Heart right ventricle (tissue), 16 donors: Measurements from ENCODE around the gene CFAP61. TPM values are rescaled to one million over a fixed set of nuclear protein-coding genes. Genes with fewer than 3 reads are reported as not detected.

ENCODE experiments used
- ATAC-seq, 8 donors: fragments of 200-7000 bp; cut with Tn5 transposase; one replicate each; pipeline ENCODE4 v1.9.1; 2020; ENCODE audit warnings: mild to moderate bottlenecking in 8 of 8, moderate library complexity in 8 of 8, moderate number of reproducible peaks in 1 of 8
- DNase-seq, 2 donors: peaks; one replicate each; pipeline ENCODE4 v3.0.0-alpha.2; 2020
- H3K27ac ChIP-seq, 10 donors: fragments of 200-600 bp; sonication (generic) in 2 of 10; one replicate each; pipeline versions ENCODE4 v1.5.0 to v1.8.0; 2020 to 2022; ENCODE audit warnings: mild to moderate bottlenecking in 3 of 10
- H3K27me3 ChIP-seq, 7 donors: fragments of 200-600 bp; one replicate each; pipeline ENCODE4 v1.8.0; 2021 to 2022; ENCODE audit warnings: mild to moderate bottlenecking in 2 of 7
- H3K36me3 ChIP-seq, 9 donors: fragments of 200-600 bp; sonication (generic) in 1 of 9; one replicate each; pipeline versions ENCODE4 v1.5.0 to v1.8.0; 2020 to 2022; ENCODE audit warnings: mild to moderate bottlenecking in 2 of 9
- H3K4me1 ChIP-seq, 9 donors: fragments of 200-600 bp; sonication (generic) in 1 of 9; one replicate each; pipeline versions ENCODE4 v1.5.0 to v1.8.0; 2020 to 2022; ENCODE audit warnings: mild to moderate bottlenecking in 4 of 9
- H3K4me3 ChIP-seq, 10 donors: fragments of 200-600 bp; sonication (generic) in 2 of 10; one replicate each; pipeline versions ENCODE4 v1.5.0 to v1.8.0; 2020 to 2022; ENCODE audit warnings: mild to moderate bottlenecking in 7 of 10, moderate library complexity in 2 of 10
- H3K9me3 ChIP-seq, 11 donors: fragments of 200-600 bp in 10 of 11; sonication (generic) in 2 of 11; one replicate each; pipeline versions ENCODE4 v1.5.0 to v1.8.0; 2013 to 2022; ENCODE audit warnings: mild to moderate bottlenecking in 2 of 11, control low read depth in 1 of 11, moderate library complexity in 1 of 11
- CTCF ChIP-seq, 9 donors: fragments of 200-600 bp; sonication (generic) in 2 of 9; IDR thresholded peaks; one replicate each; pipeline versions ENCODE4 v1.5.0 to v1.8.0; 2021 to 2022; ENCODE audit warnings: antibody characterized with exemption in 9 of 9, mild to moderate bottlenecking in 5 of 9, moderate library complexity in 1 of 9
- WGBS, 2 donors: extraction: QIAGEN DNeasy Blood & Tissue Kit; methylation state at CpG; one replicate each; pipeline ENCODE4 v1.1.7; 2013; ENCODE audit warnings: inconsistent platforms in 1 of 2; 5-methylcytosine and 5-hydroxymethylcytosine counted together
- intact Hi-C, 10 donors: fragments of 100-400 bp; cut with DNase I; formaldehyde crosslinking; loops; one replicate each; pipeline versions ENCODE4 v1.11.1 to v1.14.2; 2022
- polyA plus RNA-seq, 2 donors: library from polyadenylated mRNA; stranded (reverse); fragments of 200-250 nt; gene quantifications; one replicate each; pipeline ENCODE4 v1.2.3, GENCODE V29; 2013
- total RNA-seq, 10 donors: library from RNA; stranded (reverse); fragmentation: NEBNext Ultra II Directional in 3 of 10; extraction: Animal tissue kit (Norgen Biotek cat#: 25700) in 3 of 10; gene quantifications; one replicate each; pipeline versions ENCODE4 v1.2.1 to v1.2.4, GENCODE V29; 2021 to 2023
- donor health status: Arrhythmogenic right ventricular cardiomyopathy.
- donor health status: ischemic (EF 13 %, LVEDD 7.1; RV severe dilation, severe dysfunction).
- donor health status: healthy with polysubstance abuse.
- donor health status: DM: no; HTN: yes; CAD: no.
- donor health status: DM: no; HTN: no; CAD: no.
- donor health status: ischemic (EF 25% LVEDD 6.9; RV normal size, moderate dysfunction).
- donor health status: ischemic (EF 25% LVEDD 5.7; RV mildly dilated, moderate dysfunction).
- donor health status: healthy.
- donor health status: DM: yes; HTN: yes; CAD: no.
- donor health status: Ischemic cardiomyopathy.
- donor health status: ischemic (EF 35%, LVEDD 5.7; RV mildly dilated, moderate dysfunction).
- donor health status: nonischemic (EF 11% LVEDD 7.7; RV severe dilation, severe dysfunction).
- donor health status: DM: yes; HTN: yes; CAD: no.
- donor health status: PGD.
- donor health status: ischemic (EF 29% LVEDD 5.4; RV normal size, mild dysfunction).
- donor health status: nonischemic (EF 23%, LVEDD 6.1; RV moderate dilation, normal function).

CFAP61 gene
- total and polyA plus RNA-seq, 12 donors = 8.2 to 140 (median 60.6) TPM

DNA sequence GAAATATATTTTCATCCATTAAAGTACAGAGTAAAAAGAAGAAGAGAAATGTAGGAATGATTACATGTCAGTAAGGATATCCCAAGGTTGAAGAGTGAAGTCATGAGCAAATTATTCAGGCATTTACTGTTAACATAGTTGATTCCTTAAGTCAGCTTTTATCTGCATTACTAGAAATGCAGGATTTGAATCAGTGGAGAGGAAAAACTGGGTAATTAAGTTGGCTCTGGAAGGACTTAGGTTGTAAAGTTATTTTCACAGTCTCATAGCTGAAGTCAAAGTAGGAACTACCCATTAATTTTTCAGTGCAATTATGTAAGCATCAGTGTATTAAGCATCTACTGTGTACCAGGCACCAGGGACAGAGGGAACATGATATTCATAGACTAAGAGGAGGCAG is 27.4 kb upstream of the CFAP61 start:
- no peak for ATAC-seq
- intact Hi-C loops = no loop called here
- peaks cover 0 to 34% (median 7%) of the 10 kb centered on the region in 9 donors for H3K4me1 ChIP-seq
- no peaks in the 10 kb centered on the region for H3K9me3 ChIP-seq
- no peak overlapping the region for H3K27ac ChIP-seq
- TF ChIP-seq CTCF (IDR thresholded peaks at IDR 0.05) = no peak
- DNase-seq = no peak
- H3K4me3 ChIP-seq = no peak overlapping the region
- H3K36me3 ChIP-seq = peaks cover 0 to 80% (median 16%) of the 10 kb centered on the region in 9 donors
- no peaks in the 10 kb centered on the region for H3K27me3 ChIP-seq

DNA sequence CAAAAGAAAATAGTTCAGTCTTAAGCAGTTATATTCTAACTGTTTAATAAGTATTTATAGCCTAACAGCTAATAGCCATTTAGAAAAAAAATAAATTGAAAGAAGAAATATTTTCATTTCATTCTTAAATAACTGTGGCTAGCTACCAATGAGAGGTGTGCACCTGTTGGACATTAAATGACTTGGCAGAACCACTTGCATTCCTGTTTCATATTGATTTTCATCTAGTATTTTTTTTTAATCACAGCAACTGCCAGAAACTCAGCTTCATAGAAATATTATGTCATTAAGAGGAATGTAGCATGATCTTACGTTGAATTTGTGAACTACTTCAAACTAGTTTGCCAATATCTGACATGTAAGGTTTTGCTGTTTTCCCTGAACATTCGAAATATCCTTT is 25.0 kb upstream of the CFAP61 start:
- peaks cover 0 to 100% (median 31%) of the 10 kb centered on the region in 9 donors for H3K36me3 ChIP-seq

DNA sequence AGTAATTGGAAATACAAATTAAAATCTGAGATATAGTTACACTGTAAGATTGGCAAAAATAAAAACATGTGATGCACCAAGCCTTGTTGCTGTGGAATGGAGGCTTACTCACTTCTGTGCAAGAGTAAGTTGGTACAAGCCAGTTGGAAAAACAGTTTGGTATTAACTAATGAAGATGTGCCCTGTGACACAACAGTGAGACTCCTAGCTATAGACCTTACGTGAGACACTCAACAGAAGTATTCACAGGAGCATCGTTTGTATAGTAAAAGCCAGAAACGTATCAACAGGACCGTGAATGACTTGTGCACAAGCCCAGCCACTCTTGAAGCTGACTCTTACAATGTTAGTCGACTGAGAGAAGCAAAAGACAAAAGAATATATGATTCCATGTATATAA is 20.5 kb upstream of the CFAP61 start:
- 84 to 87% methylated on average over 5 of the region's 5 CpGs for WGBS, 2 donors
- Histone ChIP-seq H3K27ac (no peak overlapping the region), H3K27me3 (no peaks in the 10 kb centered on the region), H3K36me3 (peaks cover 0 to 100% (median 71%) of the 10 kb centered on the region in 9 donors), H3K4me3 (no peak overlapping the region), H3K9me3 (no peaks in the 10 kb centered on the region), H3K4me1 (no peaks in the 10 kb centered on the region)
- DNase-seq (no peak), ATAC-seq (no peak)
- no peak for TF ChIP-seq CTCF (IDR thresholded peaks at IDR 0.05)
- intact Hi-C loops = no loop called here

More for the DNA sequence above, 25.0 kb upstream of the CFAP61 start:
- H3K27ac ChIP-seq = no peak overlapping the region
- no peak for TF ChIP-seq CTCF (IDR thresholded peaks at IDR 0.05)
- H3K4me1 ChIP-seq = peaks cover 0 to 11% (median 0%) of the 10 kb centered on the region in 9 donors
- intact Hi-C loops = no loop called here
- 92% methylated on average over 2 of the region's 2 CpGs for WGBS, 2 donors
- ATAC-seq = no peak
- no peaks in the 10 kb centered on the region for H3K27me3 ChIP-seq
- H3K9me3 ChIP-seq = no peaks in the 10 kb centered on the region
- H3K4me3 ChIP-seq = no peak overlapping the region
- no peak for DNase-seq

DNA sequence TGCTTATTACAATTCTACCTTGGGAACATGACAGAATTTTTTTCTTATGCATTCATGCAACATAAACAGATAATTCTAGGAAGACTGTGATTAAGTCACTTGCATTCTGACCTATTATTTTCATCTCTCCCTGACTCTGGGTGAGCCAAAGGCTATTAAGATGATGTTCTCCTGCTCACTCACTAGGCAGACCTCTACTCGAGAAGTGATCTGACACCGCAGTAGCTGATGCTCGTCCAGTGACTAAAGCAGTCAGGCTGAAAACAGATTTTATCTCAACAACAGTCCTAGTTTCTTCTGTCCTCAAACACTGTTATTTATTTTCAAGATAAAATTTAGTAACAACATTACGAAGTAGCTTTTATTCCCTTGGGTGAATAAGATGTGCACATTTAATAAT is 17.8 kb upstream of the CFAP61 start:
- Histone ChIP-seq H3K27ac (no peak overlapping the region), H3K4me1 (peaks cover 0 to 4% (median 0%) of the 10 kb centered on the region in 9 donors), H3K9me3 (no peaks in the 10 kb centered on the region), H3K27me3 (no peaks in the 10 kb centered on the region), H3K4me3 (no peak overlapping the region), H3K36me3 (peaks cover 0 to 100% (median 81%) of the 10 kb centered on the region in 9 donors)
- ATAC-seq (no peak), DNase-seq (no peak)
- intact Hi-C loops = no loop called here
- no peak for TF ChIP-seq CTCF (IDR thresholded peaks at IDR 0.05)
- WGBS, 2 donors = 68 to 83% methylated on average over 4 of the region's 4 CpGs
